SK-N-SH (cell line): Measurements from ENCODE around the gene SMIM24. TPM values are rescaled to one million over a fixed set of nuclear protein-coding genes. Genes with fewer than 3 reads are reported as not detected.
"Not testable (repeated sequence)": the region's sequence is repeated elsewhere in the genome, so short reads cannot be mapped to it uniquely, and the experiment has no call there.

Experiments used
- CTCF ChIA-PET: fragments of 300-600, 350-600 bp; formaldehyde crosslinking; extraction: SDS; loops from one replicate; lab custom pipeline; 2021; lab: Yijun Ruan, JAX
- POLR2A ChIA-PET: fragments of 350-600 bp; sonication (Branson Sonifier 250); formaldehyde crosslinking; extraction: SDS; loops from one replicate; lab custom pipeline; 2020; ENCODE audit warnings: antibody characterized with exemption, inconsistent platforms; lab: Yijun Ruan, JAX
- DNase-seq: peaks from one replicate; pipeline ENCODE4 v3.0.0; 2012
- H2AFZ ChIP-seq: fragments of 200-600 bp; sonication (generic); 2 replicates; pipeline ENCODE4 v1.8.1; 2016; ENCODE audit warnings: antibody characterized with exemption, mild to moderate bottlenecking, low read depth
- H3F3A ChIP-seq: fragments of 200-600 bp; sonication (generic); replicated peaks from 2 replicates; pipeline ENCODE3; 2016; ENCODE audit warnings: antibody characterized with exemption, mild to moderate bottlenecking; ENCODE audit not compliant: insufficient read depth
- H3K27ac ChIP-seq, 2 experiments: fragments of 200-500 bp in 1 of 2; fragments of 200-600 bp in 1 of 2; sonication (Bioruptor generic) in 1 of 2; sonication (generic), shearing (Covaris generic) in 1 of 2; 2 replicates each; pipeline versions ENCODE4 v1.5.1 to v1.6.1; 2014 to 2016; ENCODE audit warnings: low read depth in 2 of 2, inconsistent platforms in 1 of 2, low read length in 1 of 2, mild to moderate bottlenecking in 1 of 2, mixed read lengths in 1 of 2
- H3K27me3 ChIP-seq: fragments of 200-600 bp; sonication (generic), shearing (Covaris generic); 2 replicates; pipeline ENCODE4 v1.6.1; 2016; ENCODE audit warnings: mixed run types; ENCODE audit not compliant: insufficient read depth
- H3K36me3 ChIP-seq, 2 experiments: fragments of 200-500 bp in 1 of 2; fragments of 200-600 bp in 1 of 2; sonication (Bioruptor generic) in 1 of 2; sonication (generic) in 1 of 2; replicated peaks in 1 of 2; 2 replicates each; pipeline versions ENCODE3 to v1.5.1; 2014 to 2016; ENCODE audit warnings: low read length in 1 of 2, mild to moderate bottlenecking in 1 of 2; ENCODE audit not compliant: insufficient read depth in 2 of 2, control insufficient read depth in 1 of 2
- H3K4me1 ChIP-seq, 2 experiments: fragments of 200-500 bp in 1 of 2; fragments of 200-600 bp in 1 of 2; sonication (Bioruptor generic) in 1 of 2; sonication (generic), shearing (Covaris generic) in 1 of 2; 2 replicates each; pipeline versions ENCODE4 v1.5.1 to v1.6.1; 2014 to 2016; ENCODE audit warnings: low read depth in 1 of 2, low read length in 1 of 2, mixed run types in 1 of 2; ENCODE audit not compliant: insufficient read depth in 2 of 2, control insufficient read depth in 1 of 2
- H3K4me2 ChIP-seq: fragments of 200-600 bp; sonication (generic), shearing (Covaris generic); 2 replicates; pipeline ENCODE4 v1.6.1; 2017; ENCODE audit warnings: mixed run types
- H3K4me3 ChIP-seq, 2 experiments: fragments of 200-500 bp in 1 of 2; fragments of 200-600 bp in 1 of 2; sonication (Bioruptor generic) in 1 of 2; sonication (generic), shearing (Covaris generic) in 1 of 2; 2 replicates each; pipeline versions ENCODE4 v1.5.1 to v1.8.1; 2014 to 2016; ENCODE audit warnings: low read depth in 2 of 2, inconsistent platforms in 1 of 2, low read length in 1 of 2, mild to moderate bottlenecking in 1 of 2, mixed read lengths in 1 of 2, moderate library complexity in 1 of 2
- H3K79me2 ChIP-seq: fragments of 200-600 bp; sonication (generic); 2 replicates; pipeline ENCODE4 v1.8.1; 2017; ENCODE audit warnings: mild to moderate bottlenecking; ENCODE audit not compliant: insufficient read depth
- H3K9ac ChIP-seq: fragments of 200-600 bp; sonication (generic); 2 replicates; pipeline ENCODE4 v1.6.1; 2017; ENCODE audit warnings: mixed run types
- H3K9me2 ChIP-seq: fragments of 200-600 bp; sonication (generic); 2 replicates; pipeline ENCODE4 v1.6.1; 2017; ENCODE audit warnings: mixed run types
- H3K9me3 ChIP-seq: fragments of 200-600 bp; sonication (generic); 2 replicates; pipeline ENCODE4 v1.6.1; 2017; ENCODE audit warnings: mixed run types, mild to moderate bottlenecking, moderate library complexity
- H4K20me1 ChIP-seq: fragments of 200-600 bp; sonication (generic); 2 replicates; pipeline ENCODE4 v1.6.1; 2017; ENCODE audit warnings: mild to moderate bottlenecking, mixed run types; ENCODE audit not compliant: insufficient read depth
- CHD2 ChIP-seq: fragments of 150-350 bp; IDR thresholded peaks from 2 replicates; pipeline ENCODE4 v1.6.1; 2018; ENCODE audit warnings: low read length; ENCODE audit not compliant: partially characterized antibody
- FOSL2 ChIP-seq: IDR thresholded peaks from 2 replicates; pipeline ENCODE4 v1.4.0; 2012; ENCODE audit warnings: low read depth, mild to moderate bottlenecking, moderate library complexity, borderline replicate concordance
- NRF1 ChIP-seq: IDR thresholded peaks from 2 replicates; pipeline ENCODE4 v1.6.1; 2012; ENCODE audit warnings: low read depth, mild to moderate bottlenecking, low read length
- TEAD4 ChIP-seq: IDR thresholded peaks from 2 replicates; pipeline ENCODE4 v1.4.0; 2012; ENCODE audit warnings: mild to moderate bottlenecking, borderline replicate concordance; ENCODE audit not compliant: insufficient read depth
- ZBTB33 ChIP-seq: IDR thresholded peaks from 2 replicates; pipeline ENCODE4 v1.4.0; 2012; ENCODE audit warnings: low read depth, borderline replicate concordance
- WGBS: methylation state at CpG from one replicate; pipeline ENCODE4 v1.1.6; 2017; ENCODE audit warnings: low lambda C conversion rate; 5-methylcytosine and 5-hydroxymethylcytosine counted together
- polyA plus RNA-seq, 3 experiments: library from polyadenylated mRNA; depleted of rRNA; stranded (reverse); fragments of >200 nt; gene quantifications; 2 replicates each; pipeline ENCODE4 v1.2.3, GENCODE V29; 2012
- TF ChIP-seq, protein P1 (sequence below): fragments of 150-350 bp; IDR thresholded peaks from 2 replicates; pipeline ENCODE4 v1.6.1; 2016; ENCODE audit warnings: mild to moderate bottlenecking, low read depth, low read length
- TF ChIP-seq, protein P2 (sequence below): IDR thresholded peaks from 2 replicates; pipeline ENCODE4 v1.4.0; 2012; ENCODE audit warnings: low read depth, borderline replicate concordance
- TF ChIP-seq, protein P3 (sequence below): IDR thresholded peaks from 2 replicates; pipeline ENCODE4 v1.4.0; 2012; ENCODE audit warnings: low read depth

Gene SMIM24
- polyA plus RNA-seq (2012; rRNA removed) = 0.12 TPM in 1 of 2 replicates, not detected in the other
- not detected in 2 replicates for polyA plus RNA-seq (2012; cell fraction: cytosol; rRNA removed)
- polyA plus RNA-seq (2012; cell fraction: nucleus; rRNA removed) = 0.18 TPM in 1 of 2 replicates, not detected in the other

DNA sequence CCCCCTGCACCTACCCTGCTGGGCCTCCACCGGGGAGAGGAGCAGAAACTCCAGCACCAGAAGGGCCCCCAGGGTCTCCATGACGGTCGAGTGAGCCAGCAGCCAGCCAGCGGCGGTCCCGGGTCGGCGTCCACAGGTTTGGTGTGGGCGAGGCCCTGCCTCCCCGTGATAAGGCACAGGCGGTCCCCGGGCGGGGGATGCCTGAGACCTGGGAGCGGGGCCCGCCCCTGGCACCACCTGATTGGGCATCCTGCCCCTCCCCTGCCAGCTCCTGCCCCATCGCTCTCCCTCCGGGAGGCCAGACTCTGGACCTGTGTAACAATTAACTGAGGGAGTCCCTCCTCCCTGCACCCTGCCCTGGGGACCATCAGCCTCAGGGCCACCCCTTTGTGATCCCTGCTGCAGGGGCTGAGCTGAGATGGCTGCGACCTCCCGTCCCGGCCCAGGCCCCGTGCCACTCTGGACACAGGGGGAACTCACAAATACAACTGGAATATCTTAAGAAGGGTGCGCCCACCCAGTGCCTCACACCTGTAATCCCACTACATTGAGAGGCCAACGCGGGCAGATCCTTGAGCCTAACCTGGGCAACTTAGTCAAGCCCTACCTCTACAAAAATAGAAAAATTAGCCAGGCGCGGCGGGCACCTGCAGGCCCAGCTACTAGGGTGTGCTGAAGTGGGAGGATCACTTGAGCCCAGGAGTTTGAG lies at the start of gene SMIM24:
Gene SMIM24 (minus strand): TSS at position 143 of the 709 bp plus-strand sequence. CDS start 62 bp downstream, at position 81.
- H3K9me3 ChIP-seq = no peaks in the 10 kb centered on the region
- H2AFZ ChIP-seq = no peak within 1 kb of the TSS
- no peak for TF ChIP-seq ZBTB33
- TF ChIP-seq, protein P1, sequence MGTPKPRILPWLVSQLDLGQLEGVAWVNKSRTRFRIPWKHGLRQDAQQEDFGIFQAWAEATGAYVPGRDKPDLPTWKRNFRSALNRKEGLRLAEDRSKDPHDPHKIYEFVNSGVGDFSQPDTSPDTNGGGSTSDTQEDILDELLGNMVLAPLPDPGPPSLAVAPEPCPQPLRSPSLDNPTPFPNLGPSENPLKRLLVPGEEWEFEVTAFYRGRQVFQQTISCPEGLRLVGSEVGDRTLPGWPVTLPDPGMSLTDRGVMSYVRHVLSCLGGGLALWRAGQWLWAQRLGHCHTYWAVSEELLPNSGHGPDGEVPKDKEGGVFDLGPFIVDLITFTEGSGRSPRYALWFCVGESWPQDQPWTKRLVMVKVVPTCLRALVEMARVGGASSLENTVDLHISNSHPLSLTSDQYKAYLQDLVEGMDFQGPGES = no peak
- TF ChIP-seq, protein P2, sequence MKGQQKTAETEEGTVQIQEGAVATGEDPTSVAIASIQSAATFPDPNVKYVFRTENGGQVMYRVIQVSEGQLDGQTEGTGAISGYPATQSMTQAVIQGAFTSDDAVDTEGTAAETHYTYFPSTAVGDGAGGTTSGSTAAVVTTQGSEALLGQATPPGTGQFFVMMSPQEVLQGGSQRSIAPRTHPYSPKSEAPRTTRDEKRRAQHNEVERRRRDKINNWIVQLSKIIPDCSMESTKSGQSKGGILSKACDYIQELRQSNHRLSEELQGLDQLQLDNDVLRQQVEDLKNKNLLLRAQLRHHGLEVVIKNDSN = no peak
- TF ChIP-seq, protein P3, sequence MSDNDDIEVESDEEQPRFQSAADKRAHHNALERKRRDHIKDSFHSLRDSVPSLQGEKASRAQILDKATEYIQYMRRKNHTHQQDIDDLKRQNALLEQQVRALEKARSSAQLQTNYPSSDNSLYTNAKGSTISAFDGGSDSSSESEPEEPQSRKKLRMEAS = no peak
- no peak for TF ChIP-seq FOSL2
- TF ChIP-seq TEAD4 = no peak
- no peak for TF ChIP-seq CHD2
- TF ChIP-seq NRF1 = no peak
- no peaks in the 10 kb centered on the region; the same call in 1 of the 2 replicates for H3K27me3 ChIP-seq
- no peak within 1 kb of the TSS for H3K9ac ChIP-seq
- no peaks in the 10 kb centered on the region for H3F3A ChIP-seq
- ChIA-PET POLR2A (no interaction called here), CTCF (interaction anchor here (1.3 to 8.7 kb wide), 4 partner anchors 9 to 175 kb away, joined by 3 to 92 read pairs (median 47); no protein-coding TSS in a partner anchor)
- no peak within 1 kb of the TSS for H3K4me2 ChIP-seq
- H3K4me1 ChIP-seq = no peaks in the 10 kb centered on the region; a peak in 1 of 4 replicates
- WGBS = 89% methylated on average over 9 of the region's 27 CpGs
- H3K9me2 ChIP-seq = no peaks in the 10 kb centered on the region
- H4K20me1 ChIP-seq = no peaks in the 10 kb centered on the region
- no peaks in the 10 kb centered on the region for H3K36me3 ChIP-seq
- H3K79me2 ChIP-seq = no peaks in the 10 kb centered on the region
- no peak for DNase-seq
- no peak within 1 kb of the TSS for H3K27ac ChIP-seq
- H3K4me3 ChIP-seq = no peak within 1 kb of the TSS

GRCh38 chr19:3529299-3529698 lies 49.0 kb upstream of the SMIM24 start:
- H3K27ac ChIP-seq, H3K4me1 ChIP-seq, H3K27me3 ChIP-seq, H3K4me3 ChIP-seq, H2AFZ ChIP-seq, H3K79me2 ChIP-seq, H4K20me1 ChIP-seq, POLR2A ChIA-PET, CTCF ChIA-PET, H3K4me2 ChIP-seq, H3K9me2 ChIP-seq, H3F3A ChIP-seq, DNase-seq, H3K9me3 ChIP-seq, H3K9ac ChIP-seq: not testable (repeated sequence)
- peaks cover 4 to 45% of the 10 kb centered on the region in 2 experiments for H3K36me3 ChIP-seq
- WGBS = over 99% methylated on average over 7 of the region's 7 CpGs
